GM19463 (cell line): Measurements from ENCODE around the gene MTHFD2L.
"Not testable (repeated sequence)": the region's sequence is repeated elsewhere in the genome, so short reads cannot be mapped to it uniquely, and the experiment has no call there.

ENCODE experiments used
- ATAC-seq: cut with Tn5 transposase; IDR thresholded peaks from one replicate; pipeline ENCODE4 v1.9.1; 2021; ENCODE audit warnings: mild to moderate bottlenecking, moderate library complexity; ENCODE audit not compliant: unreplicated experiment

Gene MTHFD2L

GRCh38 chr4:74132188-74132587 lies 25.7 kb upstream of the MTHFD2L start:
- not testable (repeated sequence) for ATAC-seq

- ATAC-seq, result no peak
Observed at GRCh38 chr4:74132944-74133343, 25.0 kb upstream of the MTHFD2L start.

GRCh38 chr4:74133786-74134499 lies 24.0 kb upstream of the MTHFD2L start:
- peak; percentile 91 for ATAC-seq

DNA sequence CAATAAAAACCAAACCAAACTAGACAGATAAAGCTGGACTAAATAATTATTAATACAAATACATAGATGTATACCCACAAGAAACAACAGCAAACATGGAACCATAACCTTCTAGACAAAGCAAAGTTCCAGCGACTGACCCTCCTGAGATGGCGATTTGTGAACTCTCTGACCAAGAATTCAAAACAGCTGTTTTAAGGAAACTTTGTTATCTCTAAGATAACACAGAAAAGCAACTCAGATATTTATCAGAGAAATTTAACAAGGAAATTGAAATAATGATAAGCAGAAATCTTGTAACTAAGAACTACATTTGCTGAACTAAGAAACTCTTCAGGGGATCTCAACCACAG lies 23.4 kb upstream of the MTHFD2L start:
- ATAC-seq, result no peak

- no peak for ATAC-seq
Observed at GRCh38 chr4:74146581-74147129, 11.3 kb upstream of the MTHFD2L start.

DNA sequence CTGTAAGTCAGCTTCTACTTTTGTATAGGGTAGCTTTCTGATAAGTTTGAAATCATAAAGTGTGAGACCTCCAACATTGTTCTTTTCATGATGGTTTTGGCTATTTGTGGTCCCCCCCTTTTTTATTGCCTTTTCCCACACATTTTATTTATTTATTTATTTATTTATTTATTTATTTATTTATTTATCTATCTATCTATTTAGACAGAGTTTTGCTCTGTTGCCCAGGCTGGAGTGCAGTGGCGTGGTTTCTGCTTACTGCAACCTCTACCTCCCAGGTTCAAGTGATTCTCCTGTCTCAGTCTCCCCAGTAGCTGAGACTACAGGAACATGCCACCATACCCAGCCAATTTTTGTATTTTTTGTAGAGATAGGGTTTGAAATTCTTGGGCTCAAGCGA lies 9.7 kb upstream of the MTHFD2L start:
- ATAC-seq, result no peak

GRCh38 chr4:74152836-74153235 lies 5.1 kb upstream of the MTHFD2L start:
- ATAC-seq, result no peak

DNA sequence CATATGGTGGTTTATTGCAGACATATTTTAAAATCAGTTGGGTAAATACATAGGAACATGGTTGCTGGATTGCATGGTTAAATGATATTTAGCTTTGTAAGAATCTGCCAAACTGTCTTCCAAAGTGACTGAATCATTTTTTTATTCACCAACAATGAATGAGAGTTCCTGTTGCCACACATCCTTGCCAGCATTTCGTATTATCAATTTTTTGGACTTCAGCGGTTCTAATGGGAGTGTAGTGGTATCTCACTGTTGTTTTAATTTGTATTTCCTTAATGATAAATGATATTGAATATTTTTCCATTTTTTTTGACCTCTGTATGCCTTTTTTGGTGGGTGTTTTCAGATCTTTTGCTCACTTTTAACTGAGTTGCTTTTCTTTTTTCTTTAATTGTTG lies 1.4 kb upstream of the MTHFD2L start:
- no peak for ATAC-seq

- ATAC-seq, result no peak
Observed at GRCh38 chr4:74157154-74157553, 764 bp upstream of the MTHFD2L start.

- no peak for ATAC-seq
Observed at GRCh38 chr4:74158466-74159142, 686 bp downstream of the MTHFD2L start.

DNA sequence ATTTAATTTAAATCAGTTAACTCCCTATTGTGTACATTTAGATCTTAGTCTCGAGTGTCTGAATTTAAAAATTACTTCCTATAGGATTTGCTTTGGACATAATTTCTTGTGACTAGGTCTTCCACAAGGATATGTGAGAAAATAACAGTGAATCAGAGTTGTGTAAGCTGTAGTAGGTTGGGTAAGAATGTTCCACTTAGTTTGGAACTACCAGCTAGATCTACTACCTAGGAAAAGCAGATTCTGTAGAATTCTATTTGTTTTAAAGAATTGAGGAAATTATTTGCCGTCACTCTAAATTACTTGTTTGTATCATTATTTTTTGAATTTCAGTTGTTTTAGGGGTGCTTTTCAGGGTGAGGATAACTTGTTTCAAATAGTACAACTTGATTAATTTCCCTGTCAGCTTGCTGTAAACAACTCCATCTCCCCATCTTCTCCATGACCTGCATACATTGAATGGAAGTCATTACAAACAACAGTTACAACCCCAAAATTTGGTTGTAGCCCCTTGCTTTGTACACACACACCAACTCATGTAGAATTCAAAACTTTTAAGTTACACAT lies 1.3 kb downstream of the MTHFD2L start:
- no peak for ATAC-seq

DNA sequence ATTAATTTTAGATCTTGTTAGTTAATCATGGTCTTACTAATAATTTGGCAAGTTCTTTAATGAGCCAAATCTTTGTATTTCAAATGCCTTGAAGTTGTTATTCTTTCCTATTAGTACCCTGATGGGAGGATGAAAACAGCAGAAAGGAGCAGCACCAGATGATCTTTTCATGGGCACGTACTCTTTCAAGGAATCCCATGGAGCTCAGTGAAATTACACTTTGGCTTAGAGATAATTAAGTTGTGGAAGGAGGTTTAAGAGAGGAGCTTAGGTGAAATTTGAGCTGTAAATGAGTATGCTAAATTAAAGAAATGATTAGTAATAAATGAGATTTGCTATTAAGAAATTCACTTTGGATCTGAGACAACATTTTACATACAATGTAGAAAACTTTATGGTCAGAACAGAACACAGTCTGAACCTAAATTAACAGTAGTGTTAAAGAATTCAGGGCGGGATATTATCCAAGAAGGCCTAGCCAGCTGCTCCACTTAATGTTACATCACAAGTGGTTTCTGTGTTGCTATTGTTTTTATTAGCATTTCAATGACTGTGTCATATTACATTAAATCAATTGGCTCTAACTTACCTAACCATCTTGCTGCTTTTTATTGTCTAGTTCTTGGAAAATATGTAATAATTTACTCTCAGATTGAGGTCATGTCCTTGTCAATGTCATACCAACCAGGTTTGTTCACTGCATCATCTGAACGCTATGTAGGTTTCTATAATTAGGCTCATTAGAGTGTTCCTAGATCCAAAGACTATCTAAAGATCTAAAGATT lies 3.9 kb downstream of the MTHFD2L start:
- no peak for ATAC-seq

GRCh38 chr4:74166135-74166534 lies 8.2 kb downstream of the MTHFD2L start:
- no peak for ATAC-seq

DNA sequence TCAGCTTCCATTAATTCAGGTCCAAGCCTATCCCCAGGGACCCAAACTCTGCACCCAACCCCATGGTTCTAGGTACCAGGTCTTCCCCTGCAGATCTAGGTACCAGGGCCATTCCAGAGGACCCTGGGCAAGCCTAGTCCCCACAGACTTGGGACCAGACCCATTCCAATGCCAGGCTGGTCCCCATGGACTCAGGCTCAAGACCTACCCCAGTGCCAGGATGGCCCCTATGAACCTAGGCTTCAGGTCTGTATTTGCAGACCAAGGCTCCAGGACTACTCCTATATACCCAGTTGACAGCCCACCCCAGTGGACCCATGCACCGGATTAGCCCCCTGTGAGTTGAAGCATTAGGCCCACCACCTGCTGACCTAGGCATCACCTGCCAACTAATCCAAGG lies 8.9 kb downstream of the MTHFD2L start:
- no peak for ATAC-seq

DNA sequence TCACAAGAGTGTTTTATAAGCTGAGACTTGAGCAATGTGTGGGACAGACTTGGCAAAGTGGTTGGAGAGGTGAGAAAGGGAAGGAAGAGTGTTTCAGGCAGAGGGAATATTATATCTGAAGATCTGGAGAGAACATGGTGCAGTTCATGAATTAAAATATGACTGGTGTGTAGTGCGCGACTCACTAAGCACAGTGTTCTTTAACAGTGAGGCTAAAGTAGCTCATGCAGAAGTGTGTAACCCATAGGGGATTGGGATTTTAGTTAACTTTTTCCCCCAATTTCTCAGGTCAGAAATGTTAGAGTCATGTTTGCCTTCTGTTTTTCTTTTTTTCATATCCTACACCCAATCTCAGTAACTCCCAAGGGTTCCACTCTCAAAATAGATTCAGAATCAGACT lies 9.7 kb downstream of the MTHFD2L start:
- ATAC-seq, result no peak

- ATAC-seq, result no peak
Observed at GRCh38 chr4:74168841-74169240, 10.9 kb downstream of the MTHFD2L start.

- no peak for ATAC-seq
Observed at GRCh38 chr4:74173321-74173720, 15.4 kb downstream of the MTHFD2L start.

DNA sequence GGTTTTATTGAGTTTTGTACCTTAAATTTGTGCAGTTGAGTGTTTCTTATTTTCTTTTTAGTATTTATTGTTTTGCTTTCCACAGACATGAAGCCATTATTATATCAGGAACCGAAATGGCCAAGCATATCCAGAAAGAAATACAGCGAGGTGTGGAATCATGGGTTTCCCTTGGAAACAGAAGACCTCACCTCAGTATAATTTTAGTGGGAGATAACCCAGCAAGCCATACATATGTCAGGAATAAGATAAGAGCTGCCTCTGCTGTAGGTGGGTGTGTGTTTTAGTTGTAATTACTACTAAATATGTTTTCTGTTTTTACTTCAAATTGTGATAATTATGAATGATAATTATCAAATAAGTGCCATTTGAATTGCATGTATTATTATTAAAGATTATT lies 16.5 kb downstream of the MTHFD2L start:
- no peak for ATAC-seq

DNA sequence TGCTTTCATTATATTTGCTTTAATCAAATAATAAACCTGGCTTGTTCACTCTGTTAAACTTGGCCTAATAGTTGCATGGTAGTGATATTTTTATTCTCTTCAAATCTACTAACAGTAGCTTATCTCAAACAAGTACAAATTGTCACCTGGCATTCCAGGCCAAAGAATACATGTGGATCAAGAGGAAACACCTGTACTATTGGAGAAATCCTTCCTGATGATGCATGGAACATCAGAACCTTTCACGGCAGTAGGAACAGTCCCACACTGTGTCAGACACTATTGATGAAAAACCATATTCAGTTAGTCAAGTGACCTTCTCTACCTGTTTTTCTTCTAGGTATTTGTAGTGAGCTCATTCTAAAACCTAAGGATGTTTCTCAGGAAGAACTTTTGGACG lies 17.0 kb downstream of the MTHFD2L start:
- no peak for ATAC-seq

- ATAC-seq, result no peak
Observed at GRCh38 chr4:74175379-74175778, 17.5 kb downstream of the MTHFD2L start.

DNA sequence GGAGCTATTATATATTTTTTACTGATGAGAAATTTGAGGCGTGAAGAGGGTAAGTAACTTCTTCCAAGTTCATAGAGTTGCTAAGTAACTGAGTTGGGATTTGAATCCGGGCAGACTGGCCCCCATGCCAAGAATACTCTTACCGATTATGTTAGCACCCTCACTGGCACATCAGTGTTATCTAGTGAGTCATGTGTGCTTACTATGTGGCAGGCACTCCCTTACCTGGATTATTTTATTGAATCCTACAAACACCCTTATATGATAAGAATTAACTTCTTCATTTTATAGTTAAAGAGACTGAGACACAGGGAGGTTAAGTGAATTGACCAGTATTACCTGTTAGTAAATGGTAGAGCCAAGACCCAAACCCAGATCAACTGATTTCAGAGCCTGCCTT lies 20.9 kb downstream of the MTHFD2L start:
- ATAC-seq, result no peak
